Omental fat pad (tissue), 4 donors: ENCODE data around the gene NCDN. TPM values are rescaled to one million over a fixed set of nuclear protein-coding genes. Genes with fewer than 3 reads are reported as not detected.

Experiments used
- ATAC-seq: fragments of 150-250 bp; one replicate; pipeline ENCODE4 v1.9.1; 2016; ENCODE audit warnings: mild to moderate bottlenecking, moderate library complexity; ENCODE audit not compliant: low FRiP score
- DNase-seq: peaks from one replicate; pipeline ENCODE4 v3.0.0-alpha.2; 2019; ENCODE audit warnings: low spot score
- CTCF ChIP-seq, 3 donors: fragments of 450-650 bp; IDR thresholded peaks; one replicate each; pipeline ENCODE4 v1.5.1; 2016 to 2017; ENCODE audit warnings: antibody characterized with exemption in 3 of 3, mild to moderate bottlenecking in 3 of 3, moderate library complexity in 2 of 3
- total RNA-seq, 4 donors: library from RNA; depleted of rRNA; stranded (reverse); fragments of >200 nt; gene quantifications; one replicate each; pipeline ENCODE4 v1.1.0, GENCODE V29; 2016

The NCDN gene
- total RNA-seq, 4 donors from 2014 or later = 12.2 to 20.9 (median 15.1) TPM

GRCh38 chr1:35558374-35559316, 1.0 kb downstream of the NCDN start:
- ATAC-seq (no peak), DNase-seq (no peak)
- TF ChIP-seq CTCF (IDR thresholded peaks at IDR 0.05) = no peak

GRCh38 chr1:35559317-35559944, 1.8 kb downstream of the NCDN start:
- DNase-seq (no peak), ATAC-seq (no peak)
- no peak for TF ChIP-seq CTCF (IDR thresholded peaks at IDR 0.05)

- TF ChIP-seq CTCF (IDR thresholded peaks at IDR 0.05) = no peak
- DNase-seq (no peak), ATAC-seq (no peak)
These were observed 2.9 kb downstream of the NCDN start for GRCh38 chr1:35560256-35561225.

- DNase-seq (no peak), ATAC-seq (no peak)
- TF ChIP-seq CTCF (IDR thresholded peaks at IDR 0.05) = no peak
These were observed 3.8 kb downstream of the NCDN start for GRCh38 chr1:35561297-35561971.

GRCh38 chr1:35561972-35562680, 4.5 kb downstream of the NCDN start:
- ATAC-seq (no peak), DNase-seq (no peak)
- TF ChIP-seq CTCF (IDR thresholded peaks at IDR 0.05) = no peak

- no peak for TF ChIP-seq CTCF (IDR thresholded peaks at IDR 0.05)
- ATAC-seq (no peak), DNase-seq (no peak)
These were observed 5.6 kb downstream of the NCDN start for GRCh38 chr1:35563166-35563565.
